Measurements from ENCODE around the gene KCTD14.
"Not testable (repeated sequence)": the region's sequence is repeated elsewhere in the genome, so short reads cannot be mapped to it uniquely, and the experiment has no call there.

KCTD14 gene, protein sequence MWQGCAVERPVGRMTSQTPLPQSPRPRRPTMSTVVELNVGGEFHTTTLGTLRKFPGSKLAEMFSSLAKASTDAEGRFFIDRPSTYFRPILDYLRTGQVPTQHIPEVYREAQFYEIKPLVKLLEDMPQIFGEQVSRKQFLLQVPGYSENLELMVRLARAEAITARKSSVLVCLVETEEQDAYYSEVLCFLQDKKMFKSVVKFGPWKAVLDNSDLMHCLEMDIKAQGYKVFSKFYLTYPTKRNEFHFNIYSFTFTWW

DNA sequence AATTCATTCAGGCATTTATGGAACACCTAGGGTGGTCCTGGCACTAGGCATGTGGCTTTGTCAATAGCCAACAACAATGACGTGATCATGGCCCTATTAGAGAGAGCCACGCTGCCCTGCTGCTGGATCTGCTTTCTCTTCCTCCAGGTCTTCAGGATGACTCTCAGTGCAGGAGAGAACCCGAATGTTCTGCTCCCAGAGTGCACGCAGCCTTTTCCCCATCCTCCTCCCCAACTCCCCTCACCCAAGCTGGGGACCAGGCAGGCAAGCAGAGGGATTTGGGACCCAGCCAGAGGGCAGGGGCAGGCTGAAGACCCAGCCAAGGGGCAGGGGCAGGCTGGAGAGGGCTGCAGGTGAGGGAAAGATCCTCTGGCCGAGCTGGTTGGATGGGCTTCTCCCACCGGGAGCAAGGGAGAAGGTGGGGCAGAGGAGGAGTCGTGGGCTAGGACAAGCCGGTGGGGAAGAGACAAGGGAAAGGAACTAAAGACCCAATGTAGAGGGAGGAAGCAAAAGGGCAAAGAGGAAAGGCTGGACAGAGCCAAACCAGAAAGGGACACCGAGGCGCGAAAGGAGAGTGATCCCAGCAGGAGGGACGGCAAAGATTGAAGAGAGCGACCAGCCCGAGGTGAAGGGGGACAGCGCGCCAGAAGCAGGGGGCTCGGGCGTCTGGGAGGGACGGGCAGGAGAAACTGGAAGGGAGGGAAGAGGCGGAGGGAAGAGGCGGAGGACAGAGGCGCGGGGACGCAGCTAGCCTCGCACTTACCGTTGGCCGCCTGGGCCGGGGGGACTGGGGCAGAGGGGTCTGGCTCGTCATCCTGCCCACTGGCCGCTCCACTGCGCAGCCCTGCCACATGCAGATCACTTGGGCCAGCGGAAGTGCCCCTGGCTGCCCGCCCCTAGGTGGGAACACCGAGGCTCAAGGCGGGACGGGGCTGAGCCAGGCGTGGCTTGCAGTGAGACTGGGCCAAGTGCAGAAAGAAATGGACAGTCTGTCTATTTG lies at the start of gene KCTD14:
TSS of gene KCTD14 (minus strand) at position 880 of the 1,000 bp plus-strand sequence. CDS start at position 853, 27 bp downstream.
- no peak for DNase-seq

DNA sequence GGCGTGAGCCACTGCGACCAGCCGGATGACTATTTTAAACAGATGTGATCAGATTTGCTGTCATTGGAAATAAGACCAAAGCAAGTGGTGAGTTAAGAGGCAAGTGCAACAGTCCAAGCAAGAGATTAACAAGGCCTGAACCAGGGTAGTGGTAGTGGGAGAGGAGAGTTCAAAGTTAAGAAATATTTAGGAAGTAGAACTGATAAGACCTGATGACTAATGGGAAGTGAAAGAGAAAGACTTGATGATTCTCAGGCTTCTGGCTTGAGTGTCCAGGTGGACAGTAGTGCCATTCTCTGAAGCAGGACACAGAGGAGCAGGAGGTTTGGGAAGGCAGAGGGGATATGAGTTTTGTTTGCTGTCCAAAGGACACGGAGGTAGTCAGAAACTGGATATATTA lies 49.4 kb upstream of the KCTD14 start:
- no peak for DNase-seq

DNA sequence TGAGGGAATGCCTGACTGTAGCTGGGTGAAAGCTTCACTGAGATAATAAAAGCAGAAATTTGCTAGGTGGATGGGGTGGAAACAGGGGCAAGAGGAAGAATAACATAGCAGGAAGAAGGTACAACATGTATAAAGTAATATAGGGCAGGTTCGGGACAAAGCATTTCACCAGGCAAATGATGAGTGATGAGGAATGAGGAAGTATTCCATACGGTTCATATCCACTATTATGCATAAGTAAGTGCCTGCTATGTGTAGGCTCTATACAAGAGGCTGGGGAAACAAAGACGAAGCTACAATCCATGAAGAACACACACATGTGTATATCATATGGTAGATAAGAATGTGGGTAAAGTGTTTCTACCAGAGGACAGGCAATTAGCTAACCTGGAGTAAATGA lies 48.6 kb upstream of the KCTD14 start:
- no peak for DNase-seq

DNA sequence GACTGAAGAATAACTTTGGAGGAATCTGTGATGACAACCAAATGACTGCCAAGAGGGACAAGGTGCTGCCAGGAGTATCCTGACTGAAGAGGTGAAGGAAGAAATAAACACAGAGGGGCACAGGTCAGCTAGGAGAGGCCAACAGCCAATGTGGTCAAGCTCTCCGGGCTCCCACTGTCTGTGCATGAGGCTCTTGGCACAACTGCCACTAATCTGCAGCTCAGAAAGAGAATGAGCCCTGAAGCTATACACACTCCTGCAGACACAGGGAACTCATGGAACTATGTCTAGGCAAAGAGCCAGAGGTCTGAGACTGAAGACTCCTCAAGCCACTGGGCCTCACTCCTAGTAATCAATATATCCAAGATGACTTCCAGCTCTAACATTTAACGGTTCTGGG lies 47.5 kb upstream of the KCTD14 start:
- no peak for DNase-seq

DNA sequence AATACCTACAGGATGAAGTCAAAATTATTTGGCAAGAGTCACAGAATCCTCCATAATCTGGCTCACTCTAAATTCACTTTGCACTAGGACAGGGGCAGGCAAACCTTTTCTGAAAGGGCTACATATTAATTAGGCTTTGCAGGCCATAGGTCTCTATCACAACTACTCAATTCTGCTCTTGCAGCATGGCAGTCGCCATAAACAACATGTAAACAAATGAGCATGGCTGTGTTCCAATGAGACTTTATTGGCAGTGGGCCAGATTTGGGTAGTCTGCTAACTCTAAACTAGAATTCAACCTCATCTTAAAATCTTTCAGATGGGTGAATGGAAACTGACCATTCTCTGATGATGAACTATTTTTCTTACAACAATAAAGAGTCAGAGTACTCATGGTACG lies 46.4 kb upstream of the KCTD14 start:
- no peak for DNase-seq

DNA sequence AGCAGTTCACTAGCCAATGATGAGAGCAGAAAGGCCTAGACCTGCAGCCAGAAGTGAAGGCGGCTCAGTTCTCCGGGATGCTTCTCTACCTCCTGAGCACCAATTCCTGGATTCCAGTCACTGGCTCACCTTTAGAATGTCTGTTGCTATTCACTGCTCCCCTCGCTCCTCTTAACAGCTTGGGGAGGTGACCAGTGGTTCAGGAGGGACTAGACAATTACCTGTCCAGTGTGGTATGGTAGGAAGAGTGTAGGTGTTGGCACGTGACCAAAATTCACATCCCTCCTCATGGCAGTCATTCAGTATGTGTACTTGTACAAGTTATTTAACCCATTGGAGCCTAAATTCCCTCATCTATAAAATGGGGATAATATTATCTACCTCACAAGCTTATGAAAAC lies 44.6 kb upstream of the KCTD14 start:
- DNase-seq, result no peak

DNA sequence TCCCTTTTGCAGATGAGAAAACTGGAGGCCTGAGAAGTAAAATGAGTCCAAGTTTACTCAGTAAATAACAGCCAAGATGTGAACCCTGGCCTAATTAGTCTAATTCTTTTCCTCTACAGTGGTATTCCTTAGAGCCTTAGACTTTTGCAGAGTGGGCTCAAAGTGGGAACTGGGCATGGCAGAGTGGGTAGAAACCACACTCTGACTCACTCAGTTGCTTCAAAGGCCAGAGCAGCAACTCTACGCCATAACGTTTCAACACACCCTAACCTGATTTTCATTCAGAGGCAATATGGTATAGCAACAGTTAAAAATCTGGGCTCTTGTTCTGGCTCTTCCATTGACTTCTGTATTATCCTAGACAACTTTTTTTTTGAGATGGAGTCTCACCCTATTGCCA lies 43.4 kb upstream of the KCTD14 start:
- DNase-seq, result no peak

DNA sequence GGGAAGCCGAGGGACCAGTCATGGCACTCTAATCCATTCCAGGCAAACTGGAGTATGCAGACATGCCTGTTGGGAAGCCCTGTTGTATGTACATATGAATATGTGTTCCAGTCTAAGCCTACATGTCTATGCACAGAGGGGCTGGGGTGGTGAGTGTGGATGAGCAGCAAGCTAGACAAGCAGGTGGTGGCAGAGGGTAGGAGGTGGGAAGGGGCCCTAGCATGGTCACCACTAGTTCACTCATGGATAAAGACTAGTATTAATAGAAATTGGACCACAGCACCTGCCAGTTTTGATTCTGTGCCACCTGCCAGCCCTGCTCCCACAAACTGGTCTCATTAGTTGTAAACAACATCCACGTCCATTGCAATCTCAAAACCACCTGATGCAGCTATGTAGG lies 42.1 kb upstream of the KCTD14 start:
- DNase-seq, result no peak

DNA sequence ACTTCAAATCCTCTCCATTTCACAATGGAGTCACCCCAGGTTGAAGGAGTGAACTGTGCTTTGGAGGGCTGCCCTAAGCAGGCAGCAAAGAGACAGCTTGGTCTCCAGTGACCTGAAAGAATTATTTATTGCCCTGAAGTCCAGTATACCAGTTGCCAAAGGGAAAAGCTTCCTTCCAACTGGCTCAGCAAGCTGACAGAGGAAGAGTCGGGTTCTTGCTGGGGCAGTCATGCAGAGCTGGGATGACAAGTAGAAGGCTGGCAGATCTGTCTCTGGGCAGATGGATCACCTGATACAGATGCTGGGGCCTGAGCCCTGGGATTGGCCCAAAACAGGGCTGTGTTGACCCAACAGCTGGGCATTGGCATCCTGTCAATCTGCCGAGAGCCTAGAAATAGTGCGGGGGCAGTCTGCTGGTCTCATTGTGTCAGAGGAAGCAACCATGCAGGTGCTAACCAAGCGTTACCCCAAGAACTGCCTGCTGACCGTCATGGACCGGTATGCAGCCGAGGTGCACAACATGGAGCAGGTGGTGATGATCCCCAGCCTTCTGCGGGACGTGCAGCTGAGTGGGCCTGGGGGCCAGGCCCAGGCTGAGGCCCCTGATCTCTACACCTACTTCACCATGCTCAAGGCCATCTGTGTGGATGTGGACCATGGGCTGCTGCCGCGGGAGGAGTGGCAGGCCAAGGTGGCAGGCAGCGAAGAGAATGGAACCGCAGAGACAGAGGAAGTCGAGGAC lies 40.5 kb upstream of the KCTD14 start, which contains the start of gene THRSP:
TSS of gene THRSP (plus strand) at position 422 of the 742 bp plus-strand sequence. CDS start at position 443, 21 bp downstream.
- DNase-seq, result no peak

DNA sequence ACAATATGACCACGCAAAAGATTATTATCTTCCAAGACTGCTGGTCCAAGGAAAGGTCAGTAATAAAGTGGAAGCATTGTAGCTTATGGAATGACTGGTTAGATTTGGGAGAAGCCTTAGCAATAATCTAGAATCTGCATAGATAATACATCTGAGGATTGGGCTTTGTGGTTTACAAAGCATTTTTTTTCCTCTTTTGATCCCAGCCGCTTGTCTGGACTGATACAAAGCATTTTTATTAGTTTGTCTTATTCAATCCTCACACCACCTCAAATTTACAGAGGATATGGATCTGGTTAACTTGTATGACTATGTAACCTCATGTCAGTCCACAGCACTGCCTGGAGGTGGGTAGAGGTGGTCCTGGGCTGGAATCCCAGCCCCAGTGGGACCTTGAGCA lies 39.6 kb upstream of the KCTD14 start:
- no peak for DNase-seq

DNA sequence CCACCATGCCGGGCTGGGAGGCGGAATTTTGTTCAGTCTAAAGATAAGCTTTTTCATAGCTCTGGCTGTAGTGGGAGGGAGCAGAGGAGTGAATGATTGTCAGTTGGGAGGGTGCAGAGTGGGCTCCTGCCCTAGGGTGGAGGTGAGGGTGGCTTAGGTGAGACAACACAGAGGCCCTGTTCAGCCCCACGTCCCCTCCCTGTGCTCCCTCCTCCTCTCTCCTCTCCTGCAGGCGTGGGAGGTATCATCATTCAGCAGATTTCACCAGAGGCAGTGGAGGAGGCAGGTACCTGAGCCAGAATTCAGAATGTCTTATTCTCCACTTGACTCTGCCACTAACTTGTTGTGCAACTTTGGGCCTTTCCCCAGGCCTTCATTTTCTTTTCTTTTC lies 38.8 kb upstream of the KCTD14 start:
- DNase-seq, result no peak

DNA sequence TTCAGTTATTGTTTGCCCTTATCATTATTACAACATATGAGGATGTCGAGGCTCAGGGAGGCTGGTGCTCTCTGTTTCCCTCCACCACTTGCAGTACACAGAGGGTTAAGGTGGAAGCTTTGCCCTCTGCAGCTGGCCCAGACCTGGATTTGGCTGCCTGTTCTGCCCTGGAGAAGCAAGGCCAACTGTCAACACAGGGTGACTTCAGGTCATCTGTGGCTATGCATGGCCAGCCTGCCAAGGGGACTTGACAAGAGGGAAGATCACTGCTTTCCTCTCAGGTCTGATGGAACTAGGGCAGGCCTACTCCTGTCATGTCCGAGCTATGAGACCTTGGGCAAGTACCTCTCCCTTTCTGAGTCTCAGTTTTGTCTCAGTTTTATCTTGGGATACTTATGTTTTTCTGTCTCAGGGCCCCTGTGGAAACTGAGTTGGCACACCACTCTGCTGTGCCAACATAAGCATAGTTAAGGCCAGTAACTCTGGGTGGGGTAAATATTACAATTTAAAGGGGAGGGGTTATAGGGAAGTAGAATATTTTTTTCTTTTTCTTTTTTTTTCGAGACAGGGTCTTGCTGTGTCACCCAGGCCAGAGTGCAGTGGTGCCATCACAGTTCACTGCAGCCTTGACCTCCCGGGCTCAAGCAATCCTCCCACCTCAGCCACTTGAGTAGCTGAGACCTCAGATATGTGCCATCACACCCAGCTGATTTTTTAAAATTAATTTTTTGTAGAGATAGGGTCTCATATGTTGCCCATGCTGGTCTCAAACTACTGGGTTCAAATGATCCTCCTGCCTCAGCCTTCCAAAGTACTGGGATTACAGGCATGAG lies 38.2 kb upstream of the KCTD14 start:
- DNase-seq, result no peak

DNA sequence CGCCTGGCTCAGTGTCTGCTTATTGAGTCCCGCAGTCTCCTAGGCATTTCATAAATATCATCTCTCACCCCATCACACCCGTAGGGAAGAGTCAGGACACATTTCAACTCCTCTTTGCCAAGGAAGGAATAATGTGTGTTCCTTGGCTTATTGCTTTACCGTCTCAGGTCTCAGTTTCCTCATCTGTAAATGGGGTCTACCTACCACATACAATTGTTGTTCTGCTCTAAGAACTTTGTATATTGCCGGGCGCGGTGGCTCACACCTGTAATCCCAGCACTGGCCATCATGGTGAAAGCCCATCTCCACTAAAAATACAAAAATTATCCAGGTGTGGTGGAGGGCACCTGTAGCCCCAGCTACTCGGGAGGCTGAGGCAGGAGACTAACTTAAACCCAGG lies 37.5 kb upstream of the KCTD14 start:
- no peak for DNase-seq

DNA sequence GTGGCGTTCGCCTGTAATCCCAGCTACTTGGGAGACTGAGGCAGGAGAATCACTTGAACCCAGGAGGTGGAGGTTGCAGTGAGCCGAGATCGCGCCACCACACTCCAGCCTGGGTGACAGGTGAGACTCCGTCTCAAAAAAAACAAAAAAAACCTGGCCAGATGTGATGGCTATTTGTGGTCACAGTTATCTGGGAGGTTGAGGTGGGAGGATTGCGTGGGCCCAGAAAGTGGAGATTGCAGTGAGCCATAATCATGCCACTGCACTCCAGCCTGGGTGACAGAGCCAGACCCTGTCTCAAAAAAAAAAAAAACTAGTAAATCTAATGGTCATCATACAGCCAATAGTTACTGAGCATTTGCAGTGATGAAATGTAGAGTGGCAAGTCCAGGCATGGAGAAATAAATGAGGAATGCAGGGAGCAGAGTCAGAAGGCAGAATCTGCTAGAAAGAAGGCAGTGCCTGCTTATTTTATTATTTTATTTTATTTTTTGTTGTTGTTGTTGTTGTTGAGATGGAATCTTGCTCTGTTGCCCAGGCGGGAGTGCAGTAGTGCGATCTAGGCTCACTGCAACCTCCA lies 36.8 kb upstream of the KCTD14 start:
- DNase-seq, result not testable (repeated sequence)

DNA sequence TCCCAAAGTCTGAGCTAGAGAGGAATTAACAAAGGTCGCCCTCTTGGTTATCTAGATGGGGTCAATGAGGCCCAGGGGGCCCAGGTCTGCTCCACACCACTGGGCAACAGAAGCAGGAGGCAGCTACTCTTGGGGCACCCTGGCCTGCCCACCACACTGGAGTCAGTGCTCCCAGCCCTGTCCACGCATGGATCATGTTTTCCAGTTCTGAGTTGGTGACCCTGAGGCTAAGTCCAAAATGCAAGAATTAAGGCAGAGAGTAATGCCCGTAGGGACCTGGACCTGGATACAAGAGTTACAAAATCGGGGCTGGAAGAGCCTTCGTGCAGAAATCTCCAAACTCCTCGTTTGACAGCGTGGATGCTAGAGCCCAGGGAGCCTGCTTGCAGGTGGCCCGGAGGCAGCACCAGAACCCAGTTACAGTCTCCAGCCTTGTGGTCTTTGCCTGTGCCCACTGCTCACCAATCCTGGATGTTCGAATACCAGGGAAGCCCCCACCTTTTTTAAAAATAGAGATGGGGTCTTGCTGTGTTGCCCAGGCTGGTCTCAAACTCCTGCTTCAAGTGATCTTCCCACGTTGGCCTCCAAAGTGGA lies 34.5 kb upstream of the KCTD14 start:
- DNase-seq, result no peak

DNA sequence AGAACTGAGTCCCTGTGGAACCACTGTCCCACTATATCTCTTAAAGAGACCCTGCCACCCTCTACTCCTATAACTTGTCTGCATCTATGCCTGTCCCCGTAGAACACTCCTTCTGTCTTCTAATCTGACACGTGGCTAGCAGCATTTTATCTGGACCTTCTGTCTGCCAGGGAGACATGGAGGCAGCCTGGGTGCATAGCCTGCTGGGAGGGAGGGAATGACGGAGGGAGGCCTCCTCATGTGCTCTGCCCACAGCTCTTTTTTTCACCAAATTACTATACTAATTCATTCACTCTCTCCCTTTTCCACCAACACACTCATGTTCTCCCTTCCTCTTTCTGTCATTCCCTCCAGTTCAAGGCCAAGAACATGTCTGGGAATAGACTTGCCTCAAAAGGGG lies 33.0 kb upstream of the KCTD14 start:
- DNase-seq, result no peak

DNA sequence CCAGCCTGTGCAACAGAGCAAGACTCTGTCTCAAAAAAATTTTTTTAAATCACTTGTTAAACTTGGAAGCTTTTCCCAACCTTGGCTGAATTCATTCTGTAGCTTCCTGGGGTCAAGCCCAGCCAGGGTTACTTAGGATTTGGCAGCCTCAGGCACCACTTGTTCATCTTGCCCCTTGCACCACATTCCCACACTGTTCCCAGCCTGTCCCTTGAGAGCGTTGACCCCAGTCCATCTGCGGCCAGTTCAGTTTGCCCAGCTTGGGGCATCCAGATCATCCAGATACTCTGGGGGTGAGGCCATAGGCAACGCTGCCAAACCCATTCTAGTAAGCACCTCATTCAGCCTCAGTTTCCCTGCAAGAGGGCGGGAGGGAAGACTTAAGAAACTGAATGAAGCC lies 31.9 kb upstream of the KCTD14 start:
- no peak for DNase-seq

DNA sequence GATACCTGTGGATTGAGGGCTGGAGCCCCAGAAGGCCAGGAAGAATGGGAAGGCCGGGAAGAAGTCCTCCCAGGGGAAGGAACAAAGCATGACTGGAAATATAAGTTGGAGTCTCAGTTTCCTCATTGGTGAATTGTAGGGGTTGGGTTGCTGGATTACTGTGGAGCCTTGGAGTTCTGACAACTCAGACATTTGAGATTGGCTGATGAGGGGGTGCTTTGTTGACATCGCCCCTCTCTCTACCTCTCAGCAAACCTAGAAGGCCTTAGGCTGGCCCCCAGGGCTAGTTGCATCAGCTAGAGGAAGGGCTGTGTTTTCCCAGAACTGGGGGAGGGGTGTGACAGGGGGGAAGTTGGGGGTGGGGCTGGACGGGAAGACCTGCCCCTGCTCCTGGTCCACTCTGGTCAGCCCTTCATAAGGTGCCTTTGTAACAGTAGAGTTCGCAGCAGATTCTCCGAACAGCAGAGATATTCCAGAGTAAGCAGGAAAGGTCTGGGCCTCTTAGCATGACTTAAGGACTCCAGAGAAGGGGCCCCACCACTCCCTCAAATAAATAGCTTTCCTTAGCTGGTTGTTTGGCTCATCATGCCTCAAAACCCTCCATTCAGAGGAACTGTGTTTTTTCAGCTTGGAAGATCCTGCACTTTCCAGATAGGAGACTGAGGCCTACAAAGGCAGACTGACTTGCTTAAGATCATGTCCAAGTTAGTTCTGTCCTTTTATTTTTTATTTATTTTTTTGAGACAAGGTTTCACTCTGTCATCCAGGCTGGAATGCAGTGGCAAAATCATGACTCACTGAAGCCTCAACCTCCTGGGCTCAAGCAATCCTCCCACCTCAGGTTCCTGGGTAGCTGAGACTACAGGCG lies 28.1 kb upstream of the KCTD14 start:
- no peak for DNase-seq

DNA sequence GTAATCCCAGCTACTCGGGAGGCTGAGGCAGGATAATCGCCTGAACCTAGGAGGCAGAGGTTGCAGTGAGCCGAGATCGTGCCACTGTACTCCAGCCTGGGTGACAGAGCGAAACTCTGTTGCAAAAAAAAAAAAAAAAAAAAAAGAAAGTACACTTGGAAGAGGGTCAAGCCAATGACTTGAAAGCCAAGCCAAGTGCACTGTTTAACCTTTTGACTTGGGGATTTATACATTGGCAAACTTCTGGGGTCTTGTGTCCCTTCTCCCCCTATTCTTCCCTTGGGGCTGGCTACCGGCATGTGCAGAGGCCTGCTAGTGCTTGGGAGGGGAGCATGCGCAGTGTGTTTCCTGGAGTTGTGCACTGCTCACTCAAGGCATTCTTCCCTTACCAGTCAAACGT lies 26.3 kb upstream of the KCTD14 start:
- DNase-seq, result no peak

DNA sequence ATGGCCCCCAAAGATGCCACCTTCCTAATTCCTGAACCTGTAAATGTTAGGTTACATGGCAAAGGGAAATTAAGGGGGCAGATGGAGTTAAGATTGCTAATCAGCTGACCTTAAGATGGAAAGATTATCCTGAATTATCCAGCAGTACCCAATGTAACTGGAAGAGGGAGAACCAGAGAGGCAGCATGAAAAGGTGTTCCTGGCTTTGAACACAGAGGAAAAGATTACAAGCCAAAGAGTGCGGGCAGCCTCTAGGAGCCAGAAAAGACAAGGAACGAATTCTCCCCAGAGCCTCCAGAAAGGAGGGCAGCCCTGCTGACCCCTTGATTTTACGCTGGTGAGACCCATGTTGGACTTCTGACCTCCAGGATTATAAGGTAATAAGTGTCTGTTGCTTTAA lies 25.5 kb upstream of the KCTD14 start:
- DNase-seq, result no peak

DNA sequence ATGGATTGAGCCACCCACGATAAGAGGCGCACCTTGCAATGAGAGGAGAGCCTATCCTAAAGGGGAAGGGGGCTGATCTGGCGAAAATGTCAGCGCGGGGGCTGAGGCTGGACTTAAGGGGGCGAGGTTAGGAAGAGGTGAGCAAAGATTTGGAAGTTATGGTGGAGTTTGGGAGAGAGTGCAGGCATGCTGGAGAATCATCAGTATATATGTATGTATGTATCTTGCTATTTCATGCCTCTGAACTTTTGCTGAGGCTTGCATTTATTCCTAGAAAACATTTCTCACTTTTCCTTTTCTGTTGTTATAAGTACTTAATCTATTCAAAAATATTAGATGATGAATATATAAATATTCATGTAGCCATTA lies 23.4 kb upstream of the KCTD14 start:
- DNase-seq, result no peak

All from CD4-positive, alpha-beta T cell treated with Interleukin-4 for 4 hours (primary cell).